HepG2 (cell line): ENCODE results near the gene CYP27B1. TPM values are rescaled to one million over a fixed set of nuclear protein-coding genes. Genes with fewer than 3 reads are reported as not detected.
A peak's percentile ranks its signal among the peaks of the same experiment; 100 is the strongest.

Source experiments
- AGO1 ChIP-seq: fragments of 200-400 bp; formaldehyde crosslinking; IDR thresholded peaks from 2 replicates; pipeline ENCODE4 v1.6.1; 2017; ENCODE audit warnings: mild to moderate bottlenecking, low read depth, low read length, moderate library complexity; ENCODE audit not compliant: poor library complexity, severe bottlenecking
- ASH2L ChIP-seq: fragments of 300-600, 200-600 bp; sonication (generic); IDR thresholded peaks from 2 replicates; pipeline ENCODE4 v1.7.0; 2017; ENCODE audit warnings: low read depth, mild to moderate bottlenecking, moderate library complexity, mixed read lengths, low read length; ENCODE audit not compliant: insufficient read length
- CCDC6 ChIP-seq: sonication (generic); formaldehyde crosslinking; IDR thresholded peaks from 2 replicates; pipeline ENCODE4 v1.8.1; 2022; ENCODE audit warnings: mild to moderate bottlenecking, missing genetic modification reagents, moderate library complexity
- JDP2 ChIP-seq: sonication (generic); formaldehyde crosslinking; IDR thresholded peaks from 2 replicates; pipeline ENCODE4 v1.8.1; 2022; ENCODE audit warnings: missing genetic modification reagents, borderline replicate concordance
- PLRG1 ChIP-seq: fragments of 450-650 bp; conservative IDR thresholded peaks from 2 replicates; pipeline ENCODE4 v1.6.1; 2016
- POLR2A ChIP-seq, 2 experiments: IDR thresholded peaks; 2 replicates each; pipeline ENCODE4 v1.6.1; 2011; ENCODE audit warnings: low read depth in 2 of 2, low read length in 2 of 2, mild to moderate bottlenecking in 1 of 2, moderate library complexity in 1 of 2; ENCODE audit not compliant: insufficient read depth in 1 of 2
- POLR2G ChIP-seq: fragments of 200-400 bp; formaldehyde crosslinking; IDR thresholded peaks from 2 replicates; pipeline ENCODE4 v1.6.1; 2018; ENCODE audit warnings: mild to moderate bottlenecking, low read depth, low read length, moderate library complexity
- RORA ChIP-seq: sonication (generic); formaldehyde crosslinking; IDR thresholded peaks from 2 replicates; pipeline ENCODE4 v1.5.0; 2020; ENCODE audit warnings: mild to moderate bottlenecking, missing genetic modification reagents, moderate library complexity
- RXRB ChIP-seq: IDR thresholded peaks from 2 replicates; pipeline ENCODE4 v1.6.1; 2016; ENCODE audit warnings: borderline replicate concordance, missing genetic modification reagents, missing compliant biosample characterization
- SOX6 ChIP-seq, 2 experiments: fragments of 450-650 bp in 1 of 2; sonication (generic) in 1 of 2; formaldehyde crosslinking in 1 of 2; IDR thresholded peaks; 2 replicates each; pipeline versions ENCODE4 v1.4.0 to v1.6.1; 2017 to 2020; ENCODE audit warnings: antibody characterized with exemption in 1 of 2, mild to moderate bottlenecking in 1 of 2, missing genetic modification reagents in 1 of 2
- SP140L ChIP-seq: sonication (generic); formaldehyde crosslinking; IDR thresholded peaks from 2 replicates; pipeline ENCODE4 v1.4.0; 2020; ENCODE audit warnings: missing genetic modification reagents, borderline replicate concordance
- SRF ChIP-seq: IDR thresholded peaks from 2 replicates; pipeline ENCODE4 v1.6.1; 2011; ENCODE audit warnings: mild to moderate bottlenecking, low read depth, low read length, moderate library complexity
- SUZ12 ChIP-seq: fragments of 150-350 bp; IDR thresholded peaks from 2 replicates; pipeline ENCODE4 v1.6.1; 2014; ENCODE audit warnings: low read depth, low read length
- ZNF33A ChIP-seq: sonication (generic); formaldehyde crosslinking; IDR thresholded peaks from 2 replicates; pipeline ENCODE4 v1.5.1; 2020; ENCODE audit warnings: missing genetic modification reagents, mild to moderate bottlenecking, moderate library complexity, borderline replicate concordance
- ZNF678 ChIP-seq: sonication (generic); formaldehyde crosslinking; IDR thresholded peaks from 2 replicates; pipeline ENCODE4 v1.4.0; 2020; ENCODE audit warnings: mild to moderate bottlenecking, missing genetic modification reagents
- ZNF747 ChIP-seq: sonication (generic); formaldehyde crosslinking; IDR thresholded peaks from 2 replicates; pipeline ENCODE4 v1.8.1; 2023; ENCODE audit warnings: missing genetic modification reagents, mild to moderate bottlenecking, borderline replicate concordance
- ZNF788 ChIP-seq: sonication (generic); formaldehyde crosslinking; IDR thresholded peaks from 2 replicates; pipeline ENCODE4 v1.5.0; 2020; ENCODE audit warnings: mild to moderate bottlenecking, missing genetic modification reagents, borderline replicate concordance
- polyA plus RNA-seq, 8 experiments: library from polyadenylated mRNA; depleted of rRNA in 3 of 8; stranded (reverse) in 7 of 8; unstranded in 1 of 8; fragments of >200 nt; fragmentation: Illumina TruSeq in 4 of 8; extraction: Trizol in 4 of 8; gene quantifications; 2 replicates each; pipeline versions ENCODE4 v1.2.1 to v1.2.3, GENCODE V29; 2011 to 2016; ENCODE audit warnings: low read depth in 4 of 8, missing spikeins in 1 of 8, mixed read lengths in 1 of 8; ENCODE audit not compliant: insufficient read depth in 1 of 8
- total RNA-seq, 5 experiments: library from RNA; depleted of rRNA; stranded (reverse); fragments of >200 nt; fragmentation: Illumina TruSeq; extraction: Trizol; gene quantifications; 2 replicates each; pipeline ENCODE4 v1.2.3, GENCODE V29; 2016; ENCODE audit warnings: low read depth in 1 of 5
- TF ChIP-seq, protein P1 (sequence below): IDR thresholded peaks from 2 replicates; pipeline ENCODE4 v1.6.1; 2012; ENCODE audit warnings: low read length, improper control_type of control experiment
- TF ChIP-seq, protein P2 (sequence below): sonication (generic); formaldehyde crosslinking; IDR thresholded peaks from 2 replicates; pipeline ENCODE4 v1.4.0; 2020; ENCODE audit warnings: mild to moderate bottlenecking, missing genetic modification reagents

The CYP27B1 gene
- total and polyA plus RNA-seq, 2 of the 13 experiments (the other 11 are each of a cell fraction or from before 2014, with no cell fraction given) = 2.3 to 3.0 TPM

DNA sequence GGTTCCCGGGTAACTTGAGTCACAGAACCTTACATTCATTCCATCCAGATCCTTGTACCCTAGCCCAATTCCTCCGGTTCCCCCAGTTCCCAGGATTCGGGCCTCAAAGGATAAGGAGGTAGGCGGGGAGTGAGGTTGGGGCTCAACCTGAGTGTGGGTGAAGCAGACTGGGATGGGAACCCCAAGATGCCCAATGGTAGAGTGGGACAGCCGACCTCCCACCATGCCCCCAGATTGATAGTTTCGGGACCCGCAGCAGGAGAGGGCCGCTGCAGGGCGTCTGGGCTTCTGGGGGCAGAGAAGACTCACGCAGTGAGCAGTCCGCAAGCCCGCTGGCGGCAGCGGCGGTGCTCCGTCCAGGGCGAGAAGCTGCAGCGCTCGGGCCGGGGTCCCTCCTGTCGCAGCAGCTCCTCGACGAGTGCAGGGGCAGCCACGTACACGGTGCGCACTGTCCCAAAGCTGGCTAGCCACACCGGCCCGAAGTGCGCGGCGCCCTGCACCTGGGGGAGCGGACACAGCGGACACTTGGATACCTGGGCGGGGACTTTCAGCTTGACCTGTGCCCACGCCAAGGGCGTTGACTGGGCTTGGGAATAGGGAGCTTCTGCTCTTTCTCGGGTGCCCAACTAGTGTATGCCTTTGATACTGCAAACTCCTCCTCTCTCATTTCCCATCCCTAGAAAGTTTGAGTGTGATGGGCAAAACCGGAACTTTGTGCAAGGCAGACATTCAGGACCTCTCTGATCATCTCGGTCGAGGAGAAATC, 997 bp downstream of the CYP27B1 start (continued):
- TF ChIP-seq RXRB (CRISPR knock-in tag) (no peak), ZNF788 (peak; percentile 24; the same call in 1 of the 2 replicates), POLR2A (IDR thresholded peaks at IDR 0.05; ENCODE audit: insufficient read depth in 1 of 2, low read depth in 2 of 2, low read length in 2 of 2) (peak in 1 of 2 experiments; percentile 10; a peak in 1 of 4 replicates), AGO1 (peak; percentile 95), SP140L (no peak), ZNF678 (CRISPR knock-in tag) (no peak), SUZ12 (no peak), ZNF747 (CRISPR knock-in tag) (0 out of 2 replicates have a peak, but pooled peaks have one; percentile 45), SRF (no peak), CCDC6 (CRISPR knock-in tag) (no peak), SOX6 (IDR thresholded peaks at IDR 0.05) (no peak), SOX6 (CRISPR knock-in tag; IDR thresholded peaks at IDR 0.05) (no peak), PLRG1 (no peak), RORA (CRISPR knock-in tag) (no peak), POLR2G (peak; percentile 27), JDP2 (CRISPR knock-in tag) (no peak), ASH2L (no peak), ZNF33A (CRISPR knock-in tag) (no peak)
- TF ChIP-seq, protein P1, sequence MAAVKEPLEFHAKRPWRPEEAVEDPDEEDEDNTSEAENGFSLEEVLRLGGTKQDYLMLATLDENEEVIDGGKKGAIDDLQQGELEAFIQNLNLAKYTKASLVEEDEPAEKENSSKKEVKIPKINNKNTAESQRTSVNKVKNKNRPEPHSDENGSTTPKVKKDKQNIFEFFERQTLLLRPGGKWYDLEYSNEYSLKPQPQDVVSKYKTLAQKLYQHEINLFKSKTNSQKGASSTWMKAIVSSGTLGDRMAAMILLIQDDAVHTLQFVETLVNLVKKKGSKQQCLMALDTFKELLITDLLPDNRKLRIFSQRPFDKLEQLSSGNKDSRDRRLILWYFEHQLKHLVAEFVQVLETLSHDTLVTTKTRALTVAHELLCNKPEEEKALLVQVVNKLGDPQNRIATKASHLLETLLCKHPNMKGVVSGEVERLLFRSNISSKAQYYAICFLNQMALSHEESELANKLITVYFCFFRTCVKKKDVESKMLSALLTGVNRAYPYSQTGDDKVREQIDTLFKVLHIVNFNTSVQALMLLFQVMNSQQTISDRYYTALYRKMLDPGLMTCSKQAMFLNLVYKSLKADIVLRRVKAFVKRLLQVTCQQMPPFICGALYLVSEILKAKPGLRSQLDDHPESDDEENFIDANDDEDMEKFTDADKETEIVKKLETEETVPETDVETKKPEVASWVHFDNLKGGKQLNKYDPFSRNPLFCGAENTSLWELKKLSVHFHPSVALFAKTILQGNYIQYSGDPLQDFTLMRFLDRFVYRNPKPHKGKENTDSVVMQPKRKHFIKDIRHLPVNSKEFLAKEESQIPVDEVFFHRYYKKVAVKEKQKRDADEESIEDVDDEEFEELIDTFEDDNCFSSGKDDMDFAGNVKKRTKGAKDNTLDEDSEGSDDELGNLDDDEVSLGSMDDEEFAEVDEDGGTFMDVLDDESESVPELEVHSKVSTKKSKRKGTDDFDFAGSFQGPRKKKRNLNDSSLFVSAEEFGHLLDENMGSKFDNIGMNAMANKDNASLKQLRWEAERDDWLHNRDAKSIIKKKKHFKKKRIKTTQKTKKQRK = no peak
- TF ChIP-seq, protein P2, sequence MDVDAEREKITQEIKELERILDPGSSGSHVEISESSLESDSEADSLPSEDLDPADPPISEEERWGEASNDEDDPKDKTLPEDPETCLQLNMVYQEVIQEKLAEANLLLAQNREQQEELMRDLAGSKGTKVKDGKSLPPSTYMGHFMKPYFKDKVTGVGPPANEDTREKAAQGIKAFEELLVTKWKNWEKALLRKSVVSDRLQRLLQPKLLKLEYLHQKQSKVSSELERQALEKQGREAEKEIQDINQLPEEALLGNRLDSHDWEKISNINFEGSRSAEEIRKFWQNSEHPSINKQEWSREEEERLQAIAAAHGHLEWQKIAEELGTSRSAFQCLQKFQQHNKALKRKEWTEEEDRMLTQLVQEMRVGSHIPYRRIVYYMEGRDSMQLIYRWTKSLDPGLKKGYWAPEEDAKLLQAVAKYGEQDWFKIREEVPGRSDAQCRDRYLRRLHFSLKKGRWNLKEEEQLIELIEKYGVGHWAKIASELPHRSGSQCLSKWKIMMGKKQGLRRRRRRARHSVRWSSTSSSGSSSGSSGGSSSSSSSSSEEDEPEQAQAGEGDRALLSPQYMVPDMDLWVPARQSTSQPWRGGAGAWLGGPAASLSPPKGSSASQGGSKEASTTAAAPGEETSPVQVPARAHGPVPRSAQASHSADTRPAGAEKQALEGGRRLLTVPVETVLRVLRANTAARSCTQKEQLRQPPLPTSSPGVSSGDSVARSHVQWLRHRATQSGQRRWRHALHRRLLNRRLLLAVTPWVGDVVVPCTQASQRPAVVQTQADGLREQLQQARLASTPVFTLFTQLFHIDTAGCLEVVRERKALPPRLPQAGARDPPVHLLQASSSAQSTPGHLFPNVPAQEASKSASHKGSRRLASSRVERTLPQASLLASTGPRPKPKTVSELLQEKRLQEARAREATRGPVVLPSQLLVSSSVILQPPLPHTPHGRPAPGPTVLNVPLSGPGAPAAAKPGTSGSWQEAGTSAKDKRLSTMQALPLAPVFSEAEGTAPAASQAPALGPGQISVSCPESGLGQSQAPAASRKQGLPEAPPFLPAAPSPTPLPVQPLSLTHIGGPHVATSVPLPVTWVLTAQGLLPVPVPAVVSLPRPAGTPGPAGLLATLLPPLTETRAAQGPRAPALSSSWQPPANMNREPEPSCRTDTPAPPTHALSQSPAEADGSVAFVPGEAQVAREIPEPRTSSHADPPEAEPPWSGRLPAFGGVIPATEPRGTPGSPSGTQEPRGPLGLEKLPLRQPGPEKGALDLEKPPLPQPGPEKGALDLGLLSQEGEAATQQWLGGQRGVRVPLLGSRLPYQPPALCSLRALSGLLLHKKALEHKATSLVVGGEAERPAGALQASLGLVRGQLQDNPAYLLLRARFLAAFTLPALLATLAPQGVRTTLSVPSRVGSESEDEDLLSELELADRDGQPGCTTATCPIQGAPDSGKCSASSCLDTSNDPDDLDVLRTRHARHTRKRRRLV (CRISPR knock-in tag) = no peak
